H9 (cell line): ENCODE results near the gene NOG. TPM values are rescaled to one million over a fixed set of nuclear protein-coding genes. Genes with fewer than 3 reads are reported as not detected.

Experiments
- DNase-seq: peaks from one replicate; pipeline ENCODE4 v3.0.0-alpha.2; 2017
- H2AFZ ChIP-seq: one replicate; pipeline ENCODE4 v1.6.1; 2013; ENCODE audit warnings: mild to moderate bottlenecking, low read length, control low read depth, moderate library complexity
- H2AK5ac ChIP-seq: 2 replicates; pipeline ENCODE4 v1.6.1; 2013; ENCODE audit warnings: low read length, control low read depth, mixed read lengths; ENCODE audit not compliant: insufficient read length
- H2BK120ac ChIP-seq: one replicate; pipeline ENCODE4 v1.6.1; 2013; ENCODE audit warnings: low read depth, mild to moderate bottlenecking, low read length, control low read depth, inconsistent platforms; ENCODE audit not compliant: poor library complexity, severe bottlenecking
- H2BK12ac ChIP-seq: 2 replicates; pipeline ENCODE4 v1.6.1; 2013; ENCODE audit warnings: low read length, control low read depth, mixed read lengths, low read depth; ENCODE audit not compliant: insufficient read length
- H2BK15ac ChIP-seq: 2 replicates; pipeline ENCODE4 v1.6.1; 2013; ENCODE audit warnings: low read depth, low read length, control low read depth
- H2BK20ac ChIP-seq: one replicate; pipeline ENCODE4 v1.6.1; 2013; ENCODE audit warnings: low read depth, mild to moderate bottlenecking, low read length, control low read depth, inconsistent platforms; ENCODE audit not compliant: poor library complexity, severe bottlenecking
- H2BK5ac ChIP-seq: 2 replicates; pipeline ENCODE4 v1.6.1; 2013; ENCODE audit warnings: low read length, control low read depth, mixed read lengths; ENCODE audit not compliant: insufficient read length
- H3K14ac ChIP-seq: 2 replicates; pipeline ENCODE4 v1.6.1; 2013; ENCODE audit warnings: low read length, control low read depth; ENCODE audit not compliant: insufficient read depth
- H3K18ac ChIP-seq: 2 replicates; pipeline ENCODE4 v1.6.1; 2013; ENCODE audit warnings: low read depth, mild to moderate bottlenecking, mixed read lengths, low read length, control low read depth; ENCODE audit not compliant: insufficient read length
- H3K23ac ChIP-seq: 2 replicates; pipeline ENCODE4 v1.6.1; 2013; ENCODE audit warnings: low read length, control low read depth, mixed read lengths, low read depth; ENCODE audit not compliant: insufficient read length
- H3K23me2 ChIP-seq: 2 replicates; pipeline ENCODE4 v1.6.1; 2013; ENCODE audit warnings: low read depth, mild to moderate bottlenecking, mixed read lengths, low read length, control low read depth; ENCODE audit not compliant: insufficient read length, poor library complexity, severe bottlenecking
- H3K27ac ChIP-seq: 2 replicates; pipeline ENCODE4 v1.5.1; 2013; ENCODE audit warnings: low read length, control low read depth, mixed read lengths, low read depth; ENCODE audit not compliant: insufficient read length
- H3K27me3 ChIP-seq: 2 replicates; pipeline ENCODE4 v1.6.1; 2013; ENCODE audit warnings: low read length, control low read depth, inconsistent platforms; ENCODE audit not compliant: insufficient read depth
- H3K4ac ChIP-seq: 2 replicates; pipeline ENCODE4 v1.6.1; 2013; ENCODE audit warnings: low read depth, mild to moderate bottlenecking, control low read depth, inconsistent platforms, low read length, moderate library complexity
- H3K4me1 ChIP-seq: 2 replicates; pipeline ENCODE4 v1.6.1; 2013; ENCODE audit warnings: low read length, control low read depth, inconsistent platforms; ENCODE audit not compliant: insufficient read depth
- H3K4me2 ChIP-seq: 2 replicates; pipeline ENCODE4 v1.6.1; 2013; ENCODE audit warnings: low read length, control low read depth, mixed read lengths; ENCODE audit not compliant: insufficient read length, insufficient read depth
- H3K56ac ChIP-seq: 2 replicates; pipeline ENCODE4 v1.6.1; 2013; ENCODE audit warnings: low read depth, mild to moderate bottlenecking, mixed read lengths, low read length, control low read depth; ENCODE audit not compliant: insufficient read length
- H3K79me1 ChIP-seq: 2 replicates; pipeline ENCODE4 v1.6.1; 2013; ENCODE audit warnings: low read depth, mild to moderate bottlenecking, moderate library complexity, low read length, control low read depth, inconsistent platforms; ENCODE audit not compliant: insufficient read depth, poor library complexity, severe bottlenecking
- H3K79me2 ChIP-seq: 2 replicates; pipeline ENCODE4 v1.6.1; 2013; ENCODE audit warnings: low read length, control low read depth, inconsistent platforms; ENCODE audit not compliant: insufficient read depth
- H3K9ac ChIP-seq: 2 replicates; pipeline ENCODE4 v1.6.1; 2013; ENCODE audit warnings: low read length, control low read depth, mixed read lengths; ENCODE audit not compliant: insufficient read length; ENCODE audit errors: extremely low read depth
- H3K9me3 ChIP-seq: one replicate; pipeline ENCODE4 v1.6.1; 2013; ENCODE audit warnings: low read depth, low read length, inconsistent platforms; ENCODE audit not compliant: control insufficient read depth
- H3T11ph ChIP-seq: one replicate; pipeline ENCODE4 v1.6.1; 2013; ENCODE audit warnings: mild to moderate bottlenecking, low read length, control low read depth, inconsistent platforms
- H4K20me1 ChIP-seq: one replicate; pipeline ENCODE4 v1.6.1; 2013; ENCODE audit not compliant: control insufficient read depth, insufficient read length, insufficient read depth
- H4K5ac ChIP-seq: 2 replicates; pipeline ENCODE4 v1.6.1; 2013; ENCODE audit warnings: low read depth, mild to moderate bottlenecking, mixed read lengths, low read length, control low read depth; ENCODE audit not compliant: insufficient read length
- H4K8ac ChIP-seq: replicated peaks from 2 replicates; pipeline ENCODE4 v1.6.1; 2013; ENCODE audit warnings: low read length, control low read depth, mixed read lengths, low read depth; ENCODE audit not compliant: insufficient read length
- H4K91ac ChIP-seq: 2 replicates; pipeline ENCODE4 v1.6.1; 2013; ENCODE audit warnings: low read depth, mild to moderate bottlenecking, moderate library complexity, mixed read lengths, low read length, control low read depth; ENCODE audit not compliant: insufficient read length
- H3K27ac Mint-ChIP-seq, 3 experiments: 2 replicates in 2 of 3; 3 replicates in 1 of 3; pipeline ENCODE4 v1.8.0; 2020 to 2021; ENCODE audit warnings: mixed read lengths in 3 of 3, mild to moderate bottlenecking in 1 of 3, moderate library complexity in 1 of 3
- H3K27me3 Mint-ChIP-seq: 2 replicates; pipeline ENCODE4 v1.8.0; 2021; ENCODE audit warnings: low read depth, mild to moderate bottlenecking, moderate library complexity, mixed read lengths
- H3K36me3 Mint-ChIP-seq, 3 experiments: 2 replicates in 2 of 3; 3 replicates in 1 of 3; pipeline ENCODE4 v1.8.0; 2020 to 2021; ENCODE audit warnings: low read depth in 3 of 3, mixed read lengths in 3 of 3; ENCODE audit not compliant: insufficient read depth in 1 of 3
- H3K4me1 Mint-ChIP-seq, 2 experiments: 2 replicates each; pipeline ENCODE4 v1.8.0; 2020; ENCODE audit warnings: mixed read lengths in 2 of 2
- H3K4me3 Mint-ChIP-seq, 2 experiments: 2 replicates in 1 of 2; 3 replicates in 1 of 2; pipeline ENCODE4 v1.8.0; 2020 to 2021; ENCODE audit warnings: mild to moderate bottlenecking in 2 of 2, mixed read lengths in 2 of 2, moderate library complexity in 1 of 2
- H3K9me3 Mint-ChIP-seq, 2 experiments: 2 replicates in 1 of 2; 3 replicates in 1 of 2; pipeline ENCODE4 v1.8.0; 2020; ENCODE audit warnings: mild to moderate bottlenecking in 2 of 2, mixed read lengths in 2 of 2, moderate library complexity in 1 of 2
- CTCF ChIP-seq: fragments of 200-600 bp; sonication (generic); conservative IDR thresholded peaks from 3 replicates; pipeline ENCODE4 v1.8.0; 2021; ENCODE audit warnings: antibody characterized with exemption, mild to moderate bottlenecking
- WGBS: extraction: QIAGEN DNeasy Blood & Tissue Kit; methylation state at CpG from one replicate; pipeline ENCODE4 v1.1.7; 2013; ENCODE audit warnings: missing lambda C conversion rate, low lambda C conversion rate, mixed read lengths; ENCODE audit not compliant: insufficient read length; ENCODE audit errors: extremely low coverage; 5-methylcytosine and 5-hydroxymethylcytosine counted together
- total RNA-seq: library from RNA; stranded (reverse); gene quantifications from 2 replicates; pipeline ENCODE4 v1.2.1, GENCODE V29; 2021

The NOG gene
- total RNA-seq, 1 experiment from 2014 or later = not detected

DNA sequence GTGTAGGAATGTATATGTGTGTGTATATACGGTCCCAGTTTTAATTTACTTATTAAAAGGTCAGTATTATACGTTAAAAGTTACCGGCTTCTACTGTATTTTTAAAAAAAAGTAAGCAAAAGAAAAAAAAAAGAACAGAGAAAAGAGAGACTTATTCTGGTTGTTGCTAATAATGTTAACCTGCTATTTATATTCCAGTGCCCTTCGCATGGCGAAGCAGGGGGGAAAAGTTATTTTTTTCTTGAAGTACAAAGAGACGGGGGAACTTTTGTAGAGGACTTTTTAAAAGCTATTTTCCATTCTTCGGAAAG lies 1.6 kb downstream of the NOG start:
- no peak overlapping the region for H4K8ac ChIP-seq
- no peaks in the 10 kb centered on the region for H3K36me3 Mint-ChIP-seq
- H2BK12ac ChIP-seq = no peak overlapping the region
- no peak overlapping the region for H3K23ac ChIP-seq
- no CpG with 5 or more reads among the region's 7 CpGs for WGBS
- H3K9me3 Mint-ChIP-seq = peaks cover 0 to 3% of the 10 kb centered on the region in 2 experiments; a peak in 1 of 5 replicates
- no peak overlapping the region for H4K5ac ChIP-seq
- H3K27ac Mint-ChIP-seq = no peak overlapping the region
- no peak overlapping the region for H3K18ac ChIP-seq
- H2AFZ ChIP-seq = no peak overlapping the region
- peaks cover 21% of the 10 kb centered on the region for H3K23me2 ChIP-seq
- no peak overlapping the region for H3K27ac ChIP-seq
- no peak for DNase-seq
- H4K91ac ChIP-seq = no peak overlapping the region
- no peaks in the 10 kb centered on the region for H3K4me1 ChIP-seq
- H3K4me2 ChIP-seq = no peak overlapping the region
- no peak overlapping the region for H3T11ph ChIP-seq
- no peak overlapping the region for H2BK5ac ChIP-seq
- no peak overlapping the region for H3K9ac ChIP-seq
- H2BK20ac ChIP-seq = no peak overlapping the region
- H3K14ac ChIP-seq = no peak overlapping the region
- H3K4ac ChIP-seq = no peak overlapping the region
- peaks cover 18 to 28% of the 10 kb centered on the region in 2 experiments for H3K4me1 Mint-ChIP-seq
- H2BK120ac ChIP-seq = no peak overlapping the region
- peaks cover 13% of the 10 kb centered on the region; the same call in 1 of the 2 replicates for H3K27me3 ChIP-seq
- H3K9me3 ChIP-seq = no peaks in the 10 kb centered on the region
- H3K27me3 Mint-ChIP-seq = peaks cover 92% of the 10 kb centered on the region
- H3K56ac ChIP-seq = no peak overlapping the region
- no peak for TF ChIP-seq CTCF
- no peaks in the 10 kb centered on the region for H3K79me2 ChIP-seq
- H2BK15ac ChIP-seq = no peak overlapping the region
- H3K4me3 Mint-ChIP-seq = peak overlapping the region in 1 of 2 experiments; percentile 68; a peak in 3 of 5 replicates
- H3K79me1 ChIP-seq = no peaks in the 10 kb centered on the region
- H4K20me1 ChIP-seq = no peaks in the 10 kb centered on the region
- H2AK5ac ChIP-seq = no peak overlapping the region
